DMS 273 (cell line): ENCODE data around the gene PUM1.
"Not testable (repeated sequence)": the region's sequence is repeated elsewhere in the genome, so short reads cannot be mapped to it uniquely, and the experiment has no call there.

Experiments used
- DNase-seq: peaks from one replicate; lab custom pipeline; 2025; ENCODE audit not compliant: unreplicated experiment; lab: John Stamatoyannopoulos, UW

Gene PUM1

DNA sequence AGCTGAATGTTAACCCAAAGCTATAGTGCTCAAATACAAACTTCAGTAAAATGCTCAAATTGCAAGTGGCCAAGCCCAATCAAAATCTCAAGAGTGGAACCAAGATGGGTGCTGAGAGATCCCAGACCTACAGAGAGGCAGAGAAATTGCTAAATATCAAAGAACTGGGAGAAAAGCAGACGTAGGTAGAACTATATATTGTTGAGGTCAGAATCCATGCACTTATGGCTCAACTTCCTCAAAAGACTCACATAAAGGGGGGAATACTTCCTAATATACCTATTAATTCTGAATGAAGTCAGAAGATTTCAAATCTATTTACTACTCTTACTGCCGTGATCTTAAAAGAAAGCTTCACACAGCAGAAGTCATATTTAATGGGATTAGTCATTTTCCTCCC, 65.2 kb downstream of the PUM1 start:
- no peak for DNase-seq

DNA sequence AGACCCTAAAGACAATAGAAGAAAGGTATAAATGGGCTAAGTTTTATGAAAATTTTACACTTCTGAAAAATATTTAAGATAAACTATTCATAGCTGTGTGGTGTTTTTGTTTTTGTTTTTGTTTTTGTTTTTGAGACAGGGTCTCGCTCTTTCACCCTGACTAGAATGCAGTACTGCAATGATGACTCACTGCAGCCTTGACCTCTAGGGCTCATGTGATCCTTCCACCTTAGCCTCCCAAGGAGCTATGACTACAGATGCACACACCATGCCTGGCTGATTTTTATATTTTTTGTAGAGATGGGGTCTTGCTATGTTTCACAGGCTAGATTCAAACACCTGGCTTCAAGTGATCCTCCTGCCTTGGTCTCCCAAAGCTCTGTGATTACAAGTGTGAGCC, 66.6 kb downstream of the PUM1 start:
- no peak for DNase-seq

DNA sequence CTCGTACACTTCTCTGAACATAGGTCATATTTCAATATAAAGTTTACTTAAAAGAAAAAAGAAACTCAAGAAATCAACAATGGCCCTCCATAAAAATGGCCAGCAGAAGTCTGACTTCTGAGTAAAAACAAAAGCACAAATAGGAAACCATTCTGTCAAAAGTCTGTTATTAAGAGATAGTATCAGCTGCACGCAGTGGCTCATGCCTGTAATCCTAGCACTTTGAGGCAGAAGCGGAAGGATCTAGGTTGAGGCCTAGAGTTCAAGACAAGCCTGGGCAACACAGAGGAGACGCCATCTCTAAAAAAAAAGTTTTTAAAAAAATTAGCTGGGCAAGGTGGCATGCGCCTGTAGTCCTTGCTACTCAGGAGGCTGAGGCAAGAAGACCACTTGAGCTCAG, 67.3 kb downstream of the PUM1 start:
- no peak for DNase-seq

GRCh38 chr1:30997463-30998057, 68.0 kb downstream of the PUM1 start:
- no peak for DNase-seq

DNA sequence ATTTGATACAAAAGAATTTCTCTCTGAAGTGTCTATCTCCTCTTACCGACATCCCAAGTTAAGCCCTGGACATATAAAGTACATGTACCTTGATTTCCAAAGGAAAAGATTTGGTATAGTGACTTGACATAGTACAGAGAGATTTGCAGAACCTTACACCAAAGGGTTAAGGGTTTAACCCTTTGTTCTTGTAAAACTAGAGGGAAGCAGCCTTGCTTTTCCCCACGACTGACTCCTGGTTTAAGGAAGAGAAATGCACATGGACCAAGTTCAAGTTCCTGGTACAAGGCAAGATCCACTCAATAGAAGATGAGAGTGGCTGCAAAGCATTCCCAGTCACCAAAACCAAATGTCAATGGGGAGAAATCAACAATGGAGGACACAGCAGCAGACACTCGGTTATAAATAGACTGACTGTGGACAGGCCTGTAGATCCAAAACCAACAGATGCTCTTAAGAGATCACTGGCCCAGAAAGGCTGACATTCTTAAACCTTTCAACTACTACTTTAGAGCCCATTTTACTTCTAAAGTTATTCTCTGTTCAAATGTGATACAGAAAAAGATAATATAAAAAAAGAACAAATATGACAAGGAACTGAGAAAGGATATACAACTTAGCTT, 69.4 kb downstream of the PUM1 start:
- DNase-seq = no peak

- DNase-seq = no peak
These were observed 73.5 kb downstream of the PUM1 start for GRCh38 chr1:30991862-30992606.

DNA sequence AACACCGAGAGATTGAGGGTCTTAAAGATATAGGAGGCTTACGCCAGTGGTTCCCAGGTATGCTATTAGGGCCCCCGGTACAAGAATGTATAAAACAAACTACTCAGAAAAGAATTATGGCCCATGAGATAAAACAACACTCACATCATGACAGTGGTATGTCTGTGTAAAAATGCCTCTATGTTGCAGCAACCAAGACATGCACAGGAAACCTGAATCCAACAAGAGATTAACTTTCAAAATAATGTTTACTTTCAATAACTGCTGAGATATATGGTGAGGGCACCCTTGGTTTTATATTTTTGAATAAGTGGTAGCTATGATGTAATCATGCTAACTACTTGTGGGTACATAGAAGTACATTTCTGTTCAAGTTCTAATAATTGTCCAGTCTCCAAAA, 74.9 kb downstream of the PUM1 start:
- DNase-seq = no peak

- no peak for DNase-seq
These were observed 77.5 kb downstream of the PUM1 start for GRCh38 chr1:30988045-30988444.

DNA sequence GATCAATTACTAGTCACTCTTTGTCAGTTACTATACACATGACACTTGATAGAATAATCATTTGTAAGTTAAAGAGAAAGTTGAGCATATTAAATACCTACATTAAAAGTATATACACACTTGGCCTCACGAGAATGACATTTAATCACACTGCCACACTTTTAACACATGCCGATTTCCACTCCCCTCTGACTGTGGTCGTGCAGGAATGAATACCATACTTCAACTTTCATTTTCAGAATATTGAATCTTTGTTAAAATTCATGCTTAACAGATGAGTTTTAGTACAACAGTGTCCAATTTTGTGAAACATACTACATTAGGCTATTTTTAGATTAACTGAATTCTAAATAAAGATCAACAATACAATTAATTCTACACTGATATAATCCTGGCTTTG, 78.8 kb downstream of the PUM1 start:
- DNase-seq = no peak

GRCh38 chr1:30984991-30985503, 80.5 kb downstream of the PUM1 start:
- no peak for DNase-seq

DNA sequence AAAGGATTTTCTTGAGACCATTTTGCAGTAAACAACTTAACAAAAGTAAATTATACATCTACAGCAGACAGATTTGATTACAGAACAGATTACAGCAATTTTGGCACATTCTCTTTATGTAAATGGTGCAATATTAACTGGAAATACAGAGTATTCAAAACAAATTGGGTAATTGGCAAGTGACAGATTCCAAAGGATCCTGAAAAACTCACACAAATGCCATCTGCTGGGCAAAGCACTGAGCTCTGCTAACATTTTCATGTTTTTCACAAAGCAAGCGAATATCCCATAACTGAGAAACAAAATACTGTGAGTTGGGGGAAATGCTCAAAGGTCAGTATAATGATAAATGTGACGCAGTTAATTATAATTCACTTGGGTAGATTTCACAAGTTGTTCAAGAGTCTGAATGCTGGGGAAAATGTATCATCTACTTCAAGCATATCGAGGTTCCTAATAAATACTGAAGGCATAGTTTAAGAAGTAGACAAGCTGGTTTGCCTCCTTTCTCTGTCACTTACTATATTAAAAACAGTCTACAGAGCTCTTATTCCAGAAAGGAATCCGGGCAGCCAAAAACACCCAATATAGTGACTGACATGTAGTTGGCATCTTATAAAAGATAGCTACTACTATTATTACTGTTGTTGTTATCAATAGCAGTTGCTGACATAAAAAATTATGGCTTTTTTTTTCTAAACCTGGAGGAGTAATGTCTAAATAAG, 81.2 kb downstream of the PUM1 start:
- no peak for DNase-seq

- no peak for DNase-seq
These were observed 82.6 kb downstream of the PUM1 start for GRCh38 chr1:30982937-30983336.

- DNase-seq = no peak
These were observed 83.1 kb downstream of the PUM1 start for GRCh38 chr1:30982431-30982830.

DNA sequence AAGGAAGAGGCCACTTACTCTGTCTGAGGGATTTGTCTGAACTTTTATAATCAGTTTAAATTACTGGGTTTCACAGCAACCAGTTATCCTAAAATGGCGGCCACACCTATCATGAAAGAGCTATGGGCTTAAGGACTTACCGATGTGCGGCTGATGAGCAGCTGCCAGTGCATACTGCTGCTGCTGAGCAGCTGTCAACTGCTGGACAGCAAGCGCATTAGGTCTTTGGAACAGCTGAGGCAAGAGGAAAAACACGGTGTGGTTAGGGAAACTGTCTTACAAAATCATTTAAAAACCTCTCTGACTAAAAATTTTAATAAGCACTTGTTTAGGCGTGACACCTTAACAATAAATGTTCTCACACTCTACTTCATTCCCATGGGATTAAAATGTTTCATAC, 84.3 kb downstream of the PUM1 start:
- DNase-seq = peak; percentile 12

DNA sequence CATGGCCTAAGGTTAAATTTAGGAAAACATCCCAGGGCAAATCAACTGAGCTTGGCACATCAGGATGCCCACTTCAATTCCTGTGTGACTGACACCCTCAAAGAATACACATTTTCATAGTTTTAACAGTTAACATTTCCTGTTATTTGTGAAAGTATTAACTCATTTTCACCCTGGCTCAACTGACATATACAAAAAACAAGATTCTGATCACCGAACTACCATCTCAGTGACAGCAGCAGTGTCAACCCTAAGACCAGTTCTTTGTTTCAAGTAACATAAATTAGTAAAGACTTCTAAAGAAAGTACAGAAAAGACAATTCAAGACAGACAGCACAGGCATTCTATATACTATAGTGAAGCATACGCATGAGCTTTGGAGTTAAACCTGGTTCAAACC, 88.0 kb downstream of the PUM1 start:
- DNase-seq = no peak

GRCh38 chr1:30977105-30977504, 88.4 kb downstream of the PUM1 start:
- no peak for DNase-seq

GRCh38 chr1:30976143-30976542, 89.4 kb downstream of the PUM1 start:
- DNase-seq = no peak

DNA sequence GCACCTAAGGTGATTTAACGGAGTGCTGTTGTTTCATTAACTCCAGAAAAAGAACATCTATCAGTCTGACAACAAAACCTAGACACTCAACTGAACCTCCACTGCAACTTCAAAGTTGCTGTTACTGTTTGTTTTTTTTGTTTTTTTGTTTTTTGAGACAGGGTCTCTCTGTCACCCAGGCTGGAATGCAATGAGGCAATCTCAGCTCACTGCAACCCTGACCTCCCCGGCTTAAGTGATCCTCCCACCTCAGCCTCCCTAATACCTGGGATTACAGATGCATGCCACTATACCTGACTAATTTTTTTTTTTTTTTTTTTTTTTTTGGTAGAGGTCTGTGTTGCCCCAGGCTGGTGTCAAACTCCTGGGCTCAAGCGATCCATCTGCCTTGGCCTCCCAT, 90.3 kb downstream of the PUM1 start:
- DNase-seq = no peak

- peak; percentile 38 for DNase-seq
These were observed 91.0 kb downstream of the PUM1 start for GRCh38 chr1:30974536-30974935.

DNA sequence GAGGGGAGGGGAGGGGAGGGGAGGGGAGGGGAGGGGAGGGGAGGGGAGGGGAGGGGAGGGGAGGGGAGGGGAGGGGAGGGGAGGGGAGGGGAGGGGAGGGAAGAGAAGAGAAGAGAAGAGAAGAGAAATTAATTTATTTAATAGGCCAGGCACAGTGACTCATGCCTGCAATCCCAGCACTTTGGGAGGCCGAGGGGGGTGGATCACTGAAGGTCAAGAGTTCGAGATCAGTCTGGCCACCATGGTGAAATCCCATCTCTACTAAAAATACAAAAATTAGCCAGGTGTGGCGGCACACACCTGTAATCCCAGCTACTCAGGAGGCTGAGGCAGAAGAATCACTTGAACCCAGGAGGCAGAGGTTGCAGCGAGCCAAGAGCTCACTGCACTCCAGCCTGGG, 93.2 kb downstream of the PUM1 start:
- not testable (repeated sequence) for DNase-seq

DNA sequence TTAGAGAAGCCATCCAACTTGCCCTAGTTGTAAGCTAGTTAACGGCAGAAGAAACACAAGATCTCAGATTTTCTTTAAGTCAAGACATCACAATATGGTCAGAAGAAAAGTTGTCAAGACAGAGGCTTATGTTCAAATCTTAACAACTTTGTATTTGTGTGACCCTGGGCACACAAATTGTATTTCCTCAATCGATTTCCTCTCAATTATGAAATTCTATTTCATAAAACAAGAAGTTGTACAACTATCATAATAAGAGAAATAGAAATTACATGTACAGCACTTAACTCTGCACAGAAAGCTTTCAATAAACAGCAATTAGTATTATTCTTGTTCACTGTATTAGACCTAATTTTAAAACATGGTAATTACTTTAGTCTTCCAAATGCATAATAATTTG, 94.0 kb downstream of the PUM1 start:
- no peak for DNase-seq

DNA sequence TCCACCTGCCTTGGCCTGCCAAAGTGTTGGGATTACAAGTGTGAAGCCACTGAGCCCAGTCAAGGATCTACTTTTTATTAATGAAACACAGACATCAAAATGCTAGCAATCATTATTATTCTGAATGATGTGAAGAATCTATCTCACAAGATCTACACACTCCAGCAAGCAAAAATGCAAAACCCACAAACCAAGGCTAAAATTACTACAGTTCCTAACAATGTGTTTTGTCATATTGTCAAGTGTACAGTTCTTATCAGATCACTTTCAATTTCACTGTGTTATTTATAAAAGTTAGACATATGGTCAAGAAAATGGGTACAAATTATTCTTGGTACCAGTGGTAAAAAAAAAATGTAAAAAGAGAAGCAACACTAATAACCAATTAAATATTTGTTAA, 95.6 kb downstream of the PUM1 start:
- no peak for DNase-seq
